Retinal pigment epithelial cell (primary cell): ENCODE data around the gene SAA2.
"Not testable (repeated sequence)": the region's sequence is repeated elsewhere in the genome, so short reads cannot be mapped to it uniquely, and the experiment has no call there.

ENCODE experiments used
- DNase-seq: peaks from one replicate; pipeline ENCODE4 v3.0.0-alpha.2; 2010; ENCODE audit warnings: low read depth
- H3K4me3 ChIP-seq: 2 replicates; pipeline ENCODE4 v1.5.1; 2011; ENCODE audit warnings: mild to moderate bottlenecking, low read length, control low read depth, moderate library complexity
- CTCF ChIP-seq: conservative IDR thresholded peaks from 2 replicates; pipeline ENCODE4 v1.5.1; 2011; ENCODE audit warnings: low read depth, low read length, control low read depth, inconsistent platforms

The SAA2 gene

GRCh38 chr11:18264035-18264434 is 15.6 kb upstream of the SAA2 start:
- no peak overlapping the region for H3K4me3 ChIP-seq
- no peak for TF ChIP-seq CTCF
- no peak for DNase-seq

DNA sequence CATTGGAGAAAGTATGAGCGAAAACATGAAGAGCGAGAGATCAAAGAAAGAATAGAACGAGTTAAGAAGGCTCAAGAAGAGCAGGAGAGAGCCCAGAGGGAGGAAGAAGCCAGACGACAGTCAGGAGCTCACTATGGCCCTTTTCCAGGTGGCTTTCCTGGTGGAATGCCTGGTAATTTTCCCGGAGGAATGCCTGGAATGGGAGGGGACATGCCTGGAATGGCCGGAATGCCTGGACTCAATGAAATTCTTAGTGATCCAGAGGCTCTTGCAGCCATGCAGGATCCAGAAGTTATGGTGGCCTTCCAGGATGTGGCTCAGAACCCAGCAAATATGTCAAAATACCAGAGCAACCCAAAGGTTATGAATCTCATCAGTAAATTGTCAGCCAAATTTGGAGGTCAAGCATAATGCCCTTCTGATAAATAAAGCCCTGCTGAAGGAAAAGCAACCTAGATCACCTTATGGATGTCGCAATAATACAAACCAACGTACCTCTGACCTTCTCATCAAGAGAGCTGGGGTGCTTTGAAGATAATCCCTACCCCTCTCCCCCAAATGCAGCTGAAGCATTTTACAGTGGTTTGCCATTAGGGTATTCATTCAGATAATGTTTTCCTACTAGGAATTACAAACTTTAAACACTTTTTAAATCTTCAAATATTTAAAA is 14.3 kb upstream of the SAA2 start:
- not testable (repeated sequence) for DNase-seq, H3K4me3 ChIP-seq

DNA sequence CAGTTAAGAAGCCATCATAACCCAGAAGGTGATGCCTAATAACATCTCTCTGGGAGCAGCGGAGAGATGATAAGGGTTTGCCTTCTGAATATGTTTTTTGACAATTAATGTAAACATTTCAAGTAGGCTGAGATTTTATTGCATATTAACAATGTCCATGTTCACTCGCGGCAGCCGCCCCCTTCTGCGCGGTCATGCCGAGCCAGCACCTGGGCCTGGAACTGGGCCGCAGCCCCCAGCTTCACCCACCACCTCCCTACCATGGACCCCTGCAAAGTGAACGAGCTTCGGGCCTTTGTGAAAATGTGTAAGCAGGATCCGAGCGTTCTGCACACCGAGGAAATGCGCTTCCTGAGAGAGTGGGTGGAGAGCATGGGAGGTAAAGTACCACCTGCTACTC is 13.3 kb upstream of the SAA2 start:
- H3K4me3 ChIP-seq = no peak overlapping the region
- no peak for DNase-seq
- TF ChIP-seq CTCF = no peak

GRCh38 chr11:18259259-18259658 is 10.8 kb upstream of the SAA2 start:
- DNase-seq = no peak
- no peak for TF ChIP-seq CTCF
- H3K4me3 ChIP-seq = no peak overlapping the region

DNA sequence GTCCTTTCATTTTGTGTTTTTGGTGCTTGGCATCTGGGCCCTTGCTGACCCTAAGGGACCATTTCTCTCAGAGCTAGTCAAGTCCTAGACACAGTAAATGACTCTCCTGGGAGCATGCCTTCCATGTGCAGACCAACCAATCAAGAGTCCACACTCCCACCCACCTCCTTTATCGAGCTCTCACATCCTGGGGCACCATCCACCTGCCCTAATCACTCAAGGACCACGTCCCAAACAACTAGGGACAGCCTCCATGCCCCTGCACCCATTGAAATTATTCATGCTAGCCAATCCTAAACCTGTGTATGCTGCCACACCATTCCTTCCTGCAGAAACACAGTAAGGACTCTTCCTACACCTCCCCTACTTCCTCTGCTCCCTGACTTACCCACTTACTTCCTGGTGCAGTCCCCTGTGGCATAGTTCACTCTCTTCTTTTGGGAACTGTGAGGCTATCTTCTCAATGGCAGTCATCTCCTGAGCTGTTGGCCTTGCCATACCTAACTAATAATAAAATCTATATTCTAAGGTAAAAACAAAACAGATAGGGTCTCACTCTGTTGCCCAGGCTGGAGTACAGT is 6.4 kb upstream of the SAA2 start:
- TF ChIP-seq CTCF = no peak
- no peak overlapping the region for H3K4me3 ChIP-seq
- DNase-seq = no peak

DNA sequence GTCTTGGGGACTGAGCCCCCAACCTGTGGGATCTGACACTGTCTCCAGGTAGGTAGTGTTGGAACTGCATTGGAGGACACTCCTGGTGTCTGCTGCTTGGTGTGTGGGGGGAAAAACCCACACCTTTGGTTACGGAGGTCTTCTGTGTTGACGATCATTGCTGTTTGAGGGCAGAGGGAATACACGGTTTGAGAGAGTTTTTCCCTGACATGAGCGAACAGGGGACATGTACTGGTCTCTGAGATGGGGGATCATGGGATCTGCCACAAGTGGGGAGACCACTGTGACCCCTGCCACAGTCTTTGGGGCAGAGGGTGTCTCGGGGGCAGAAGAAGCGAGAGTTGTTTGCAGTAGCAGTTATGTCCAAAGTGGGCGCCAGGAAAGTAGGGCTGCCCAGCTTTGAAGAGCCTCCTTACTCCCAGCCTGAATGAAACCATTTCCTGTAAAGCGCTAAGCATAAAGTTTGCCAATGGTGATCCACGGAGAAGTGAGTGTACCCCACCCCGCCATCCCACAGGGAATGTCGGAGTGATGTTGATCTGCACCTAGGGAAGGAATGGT is 5.4 kb upstream of the SAA2 start:
- no peak overlapping the region for H3K4me3 ChIP-seq
- TF ChIP-seq CTCF = no peak
- no peak for DNase-seq

GRCh38 chr11:18253233-18253632 is 4.8 kb upstream of the SAA2 start:
- no peak overlapping the region for H3K4me3 ChIP-seq
- DNase-seq = no peak
- TF ChIP-seq CTCF = no peak

GRCh38 chr11:18247191-18247581 is 1.3 kb downstream of the SAA2 start:
- H3K4me3 ChIP-seq, DNase-seq: not testable (repeated sequence)

- DNase-seq, H3K4me3 ChIP-seq: not testable (repeated sequence)
Measured at GRCh38 chr11:18246379-18247190, 1.9 kb downstream of the SAA2 start.
